DOHH2 (cell line): Measurements from ENCODE around the gene KMT2A.

Source experiments
- EZH2phosphoT487 ChIP-seq: fragments of 200-600 bp; sonication (generic); IDR thresholded peaks from 2 replicates; pipeline ENCODE4 v1.6.1; 2017; ENCODE audit warnings: borderline replicate concordance, mild to moderate bottlenecking, antibody characterized with exemption, low read length, moderate library complexity, mixed read lengths
- TF ChIP-seq, protein P1 (sequence below): fragments of 200-600 bp; sonication (generic); IDR thresholded peaks from one replicate; pipeline ENCODE4 v1.5.1; 2014; ENCODE audit warnings: antibody characterized with exemption, mild to moderate bottlenecking, low read depth, low read length; ENCODE audit not compliant: poor library complexity, severe bottlenecking

DNA sequence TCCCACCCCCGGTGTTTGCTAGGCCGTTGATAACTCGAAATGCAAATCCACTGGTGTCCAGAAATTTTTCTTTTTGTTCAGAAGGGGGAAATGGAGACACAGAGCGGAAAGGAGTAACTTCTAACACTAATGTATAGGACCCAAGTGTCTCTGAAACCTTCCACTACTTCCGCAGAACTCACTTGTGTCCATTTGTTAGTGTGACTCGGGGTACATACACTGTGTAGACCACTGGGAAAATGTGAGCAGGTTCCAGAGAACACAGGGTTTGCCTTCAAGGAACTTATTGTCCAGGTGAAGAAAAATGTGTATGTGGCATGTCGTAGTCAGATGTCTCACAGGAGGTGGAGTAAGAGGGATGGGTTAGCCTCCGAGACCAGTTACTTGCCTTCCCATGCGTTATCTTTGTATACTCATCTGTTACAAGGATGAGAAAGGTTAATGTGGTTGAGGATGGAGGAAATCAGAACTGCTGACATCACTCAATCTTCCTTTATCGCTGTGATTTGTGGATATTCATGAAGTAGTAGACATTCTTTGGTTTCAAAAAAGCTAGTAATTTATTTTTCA, 136.8 kb downstream of the KMT2A start:
- TF ChIP-seq, protein P1, sequence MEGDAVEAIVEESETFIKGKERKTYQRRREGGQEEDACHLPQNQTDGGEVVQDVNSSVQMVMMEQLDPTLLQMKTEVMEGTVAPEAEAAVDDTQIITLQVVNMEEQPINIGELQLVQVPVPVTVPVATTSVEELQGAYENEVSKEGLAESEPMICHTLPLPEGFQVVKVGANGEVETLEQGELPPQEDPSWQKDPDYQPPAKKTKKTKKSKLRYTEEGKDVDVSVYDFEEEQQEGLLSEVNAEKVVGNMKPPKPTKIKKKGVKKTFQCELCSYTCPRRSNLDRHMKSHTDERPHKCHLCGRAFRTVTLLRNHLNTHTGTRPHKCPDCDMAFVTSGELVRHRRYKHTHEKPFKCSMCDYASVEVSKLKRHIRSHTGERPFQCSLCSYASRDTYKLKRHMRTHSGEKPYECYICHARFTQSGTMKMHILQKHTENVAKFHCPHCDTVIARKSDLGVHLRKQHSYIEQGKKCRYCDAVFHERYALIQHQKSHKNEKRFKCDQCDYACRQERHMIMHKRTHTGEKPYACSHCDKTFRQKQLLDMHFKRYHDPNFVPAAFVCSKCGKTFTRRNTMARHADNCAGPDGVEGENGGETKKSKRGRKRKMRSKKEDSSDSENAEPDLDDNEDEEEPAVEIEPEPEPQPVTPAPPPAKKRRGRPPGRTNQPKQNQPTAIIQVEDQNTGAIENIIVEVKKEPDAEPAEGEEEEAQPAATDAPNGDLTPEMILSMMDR, result no peak
- TF ChIP-seq EZH2phosphoT487, result no peak
